Measurements from ENCODE around the gene TRMT2A.

GRCh38 chr22:20062766-20063083 is 54.3 kb downstream of the TRMT2A start:
- TF ChIP-seq CTCF (optimal IDR thresholded peaks at IDR 0.05 in 1 of 3, IDR thresholded peaks at IDR 0.05 in 1 of 3, conservative IDR thresholded peaks at IDR 0.05 in 1 of 3; ENCODE audit: extremely low read depth in 1 of 3, insufficient read depth in 2 of 3, low read length in 3 of 3) (no peak), EZH2 (IDR thresholded peaks at IDR 0.05; ENCODE audit: low read length) (no peak)

Data from keratinocyte (primary cell).